Psoas muscle (tissue), 8 donors: Measurements from ENCODE around the gene GAL3ST1. TPM values are rescaled to one million over a fixed set of nuclear protein-coding genes. Genes with fewer than 3 reads are reported as not detected.
"Not testable (repeated sequence)": the region's sequence is repeated elsewhere in the genome, so short reads cannot be mapped to it uniquely, and the experiment has no call there.

Experiments
- ATAC-seq, 4 donors: fragments of 200-7000 bp; cut with Tn5 transposase; one replicate each; pipeline ENCODE4 v1.9.1; 2020; ENCODE audit warnings: moderate library complexity in 3 of 4, mild to moderate bottlenecking in 2 of 4
- DNase-seq, 2 donors: peaks; one replicate each; pipeline ENCODE4 v3.0.0-alpha.2; 2020
- H3K27ac ChIP-seq: fragments of 200-600 bp; one replicate; pipeline ENCODE4 v1.8.0; 2022
- H3K27me3 ChIP-seq, 3 donors: fragments of 200-600 bp in 1 of 3; one replicate each; pipeline versions ENCODE4 v1.6.1 to v1.8.0; 2013 to 2022; ENCODE audit warnings: low read length in 2 of 3, mild to moderate bottlenecking in 2 of 3, moderate library complexity in 1 of 3; ENCODE audit not compliant: insufficient read depth in 3 of 3
- H3K36me3 ChIP-seq, 2 donors: fragments of 200-600 bp in 1 of 2; one replicate each; pipeline versions ENCODE4 v1.6.1 to v1.8.0; 2013 to 2022; ENCODE audit warnings: low read depth in 1 of 2, mild to moderate bottlenecking in 1 of 2, moderate library complexity in 1 of 2; ENCODE audit not compliant: insufficient read depth in 1 of 2
- H3K4me1 ChIP-seq: fragments of 200-600 bp; one replicate; pipeline ENCODE4 v1.8.0; 2022
- H3K4me3 ChIP-seq: fragments of 200-600 bp; one replicate; pipeline ENCODE4 v1.8.0; 2022; ENCODE audit warnings: mild to moderate bottlenecking
- H3K9me3 ChIP-seq: fragments of 200-600 bp; one replicate; pipeline ENCODE4 v1.8.0; 2022
- CTCF ChIP-seq: fragments of 200-600 bp; IDR thresholded peaks from one replicate; pipeline ENCODE4 v1.8.0; 2022; ENCODE audit warnings: antibody characterized with exemption
- WGBS, 3 donors: extraction: QIAGEN DNeasy Blood & Tissue Kit; methylation state at CpG; one replicate each; pipeline versions ENCODE4 v1.1.6 to v1.1.7; 2013; 5-methylcytosine and 5-hydroxymethylcytosine counted together
- intact Hi-C, 2 donors: fragments of 100-400 bp; cut with DNase I; formaldehyde crosslinking; loops; one replicate each; pipeline versions ENCODE4 v1.11.0 to v1.14.2; 2022
- polyA plus RNA-seq, 3 donors: library from polyadenylated mRNA; stranded (reverse); fragments of 200-250 nt; gene quantifications; one replicate each; pipeline ENCODE4 v1.2.3, GENCODE V29; 2013
- total RNA-seq, 4 donors: library from RNA; stranded (reverse); fragmentation: NEBNext Ultra II Directional in 2 of 4; extraction: Animal tissue kit (Norgen Biotek cat#: 25700) in 2 of 4; gene quantifications; one replicate each; pipeline versions ENCODE4 v1.2.1 to v1.2.4, GENCODE V29; 2021 to 2023
- donor health status: healthy with polysubstance abuse.
- donor health status: DM: no; HTN: no; CAD: no; lungs with moderate emphysema.
- donor health status: Bipolar disorder and iron deficiency.
- donor health status: healthy.
- donor health status: DM: yes; HTN: yes; CAD: no.
- donor health status: DM: no; HTN: no; CAD: no.
- donor health status: DM: no; HTN: no; CAD: no.
- donor health status: DM: yes; HTN: yes; CAD: no.

GAL3ST1 gene
- total and polyA plus RNA-seq, 7 donors = 0.21 to 2.7 (median 0.80) TPM

GRCh38 chr22:30546616-30547015 is 27.8 kb downstream of the GAL3ST1 start, which contains the start of gene SEC14L6:
TSS of gene SEC14L6 (minus strand) at chr22:30546741. CDS start at chr22:30546682, 59 bp downstream.
- Histone ChIP-seq H3K27ac (no peak within 1 kb of the TSS), H3K4me1 (peaks cover 5% of the 10 kb centered on the region), H3K36me3 (no peaks in the 10 kb centered on the region), H3K4me3 (no peak within 1 kb of the TSS), H3K9me3 (no peaks in the 10 kb centered on the region), H3K27me3 (peaks cover 0 to 36% (median 9%) of the 10 kb centered on the region in 3 donors)
- 62 to 78% (median 70%) methylated on average over 7 of the region's 7 CpGs for WGBS, 3 donors
- no peak for TF ChIP-seq CTCF
- ATAC-seq (no peak), DNase-seq (no peak)
- intact Hi-C loops = no loop called here

- DNase-seq (no peak), ATAC-seq (no peak)
- 79 to 82% (median 80%) methylated on average over 12 of the region's 12 CpGs for WGBS, 3 donors
- H3K36me3 ChIP-seq = no peaks in the 10 kb centered on the region
- no peak for TF ChIP-seq CTCF
- H3K4me1 ChIP-seq = peaks cover 5% of the 10 kb centered on the region
- H3K27ac ChIP-seq = no peak overlapping the region
- H3K27me3 ChIP-seq = peaks cover 0 to 47% (median 9%) of the 10 kb centered on the region in 3 donors
- H3K4me3 ChIP-seq = no peak overlapping the region
- intact Hi-C loops = no loop called here
- H3K9me3 ChIP-seq = no peaks in the 10 kb centered on the region
Measured at GRCh38 chr22:30542811-30543188, 31.7 kb downstream of the GAL3ST1 start.

GRCh38 chr22:30541961-30542810 is 32.3 kb downstream of the GAL3ST1 start:
- 3 to 5% (median 4%) methylated on average over 59 to 64 of the region's 64 CpGs for WGBS, 3 donors
- Histone ChIP-seq H3K36me3 (no peaks in the 10 kb centered on the region), H3K4me3 (peak overlapping the region; percentile 60), H3K9me3 (no peaks in the 10 kb centered on the region), H3K27me3 (peaks cover 0 to 47% (median 9%) of the 10 kb centered on the region in 3 donors), H3K27ac (no peak overlapping the region), H3K4me1 (peaks cover 5% of the 10 kb centered on the region)
- TF ChIP-seq CTCF = no peak
- peak; percentile 17 to 42 (median 34) for ATAC-seq
- DNase-seq = no peak
- intact Hi-C loops = no loop called here

- WGBS, 3 donors = 81 to 85% (median 85%) methylated on average over 3 of the region's 3 CpGs
- H3K36me3 ChIP-seq, H3K4me1 ChIP-seq, ATAC-seq, H3K9me3 ChIP-seq, DNase-seq, intact Hi-C loops, H3K27ac ChIP-seq: not testable (repeated sequence)
- H3K27me3 ChIP-seq = peaks cover 0 to 47% (median 9%) of the 10 kb centered on the region in 3 donors
- H3K4me3 ChIP-seq = peak overlapping the region; percentile 60
Measured at GRCh38 chr22:30541511-30541910, 33.0 kb downstream of the GAL3ST1 start.

- Histone ChIP-seq H3K9me3 (no peaks in the 10 kb centered on the region), H3K4me3 (no peak overlapping the region), H3K4me1 (peaks cover 5% of the 10 kb centered on the region), H3K27me3 (peaks cover 0 to 38% (median 6%) of the 10 kb centered on the region in 3 donors), H3K27ac (no peak overlapping the region), H3K36me3 (no peaks in the 10 kb centered on the region)
- TF ChIP-seq CTCF = no peak
- DNase-seq (no peak), ATAC-seq (no peak)
- WGBS, 3 donors = 85 to 100% (median 88%) methylated on average over 1 of the region's 1 CpG
- intact Hi-C loops = no loop called here
Measured at GRCh38 chr22:30539368-30539767, 35.1 kb downstream of the GAL3ST1 start.
